Activated naive CD4-positive, alpha-beta T cell treated with anti-CD3 and anti-CD28 coated beads, Interleukin-2, amount 10 ng/mL, durations not matched to agents 7 days and 5 days (primary cell): Measurements from ENCODE around the gene PPARGC1A.
A peak's percentile ranks its signal among the peaks of the same experiment; 100 is the strongest.

ENCODE experiments used
- CTCF ChIA-PET: fragments of 350-600 bp; sonication (Branson Sonifier 250); formaldehyde crosslinking; loops from one replicate; lab custom pipeline; 2021; ENCODE audit warnings: antibody characterized with exemption; lab: Charles Lee
- DNase-seq: peaks from one replicate; pipeline ENCODE4 v3.0.0-alpha.2; 2020
- H3K27ac Mint-ChIP-seq: one replicate; pipeline ENCODE4 v1.8.0; 2021; ENCODE audit warnings: mild to moderate bottlenecking, moderate library complexity, mixed read lengths
- H3K27me3 Mint-ChIP-seq: one replicate; pipeline ENCODE4 v1.8.0; 2021; ENCODE audit warnings: mild to moderate bottlenecking, mixed read lengths
- H3K36me3 Mint-ChIP-seq: one replicate; pipeline ENCODE4 v1.8.0; 2021; ENCODE audit warnings: mixed read lengths
- H3K4me1 Mint-ChIP-seq: one replicate; pipeline ENCODE4 v1.8.0; 2021; ENCODE audit warnings: mixed read lengths
- H3K4me3 Mint-ChIP-seq: one replicate; pipeline ENCODE4 v1.8.0; 2021; ENCODE audit warnings: mild to moderate bottlenecking, moderate library complexity, mixed read lengths
- H3K9me3 Mint-ChIP-seq: one replicate; pipeline ENCODE4 v1.8.0; 2021; ENCODE audit warnings: mixed read lengths

The PPARGC1A gene

DNA sequence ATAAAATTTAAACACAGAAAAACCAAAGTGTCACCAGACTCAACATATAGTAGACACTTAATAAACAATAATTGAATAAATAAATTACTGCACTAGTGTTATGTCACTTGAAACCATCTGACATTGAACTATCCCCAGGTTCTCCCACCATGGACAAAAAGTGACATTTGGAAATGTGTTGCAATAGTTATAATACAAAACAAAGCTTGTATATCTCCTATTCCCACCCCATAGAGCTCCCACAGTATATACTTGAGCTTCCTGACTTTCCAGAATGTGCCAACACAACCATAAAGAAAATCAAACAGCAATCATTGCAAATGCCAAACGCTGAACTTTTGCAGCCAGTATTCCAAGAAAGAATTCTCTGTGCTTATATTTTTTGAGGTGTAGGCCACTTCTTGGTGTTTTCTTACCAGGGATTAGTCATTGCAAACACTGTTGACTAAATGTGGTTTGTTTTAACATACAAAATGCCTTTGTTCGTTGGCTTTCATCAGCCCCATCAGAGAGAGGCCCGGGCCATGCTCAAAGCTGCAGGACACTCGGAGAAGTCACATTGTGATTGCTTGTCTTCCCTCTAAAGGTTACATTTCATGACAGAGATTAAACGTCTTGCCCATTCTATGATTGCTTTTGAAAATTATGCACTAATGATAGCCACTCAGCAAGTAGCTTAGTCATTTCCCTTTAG, 33.8 kb downstream of the PPARGC1A start:
- H3K4me1 Mint-ChIP-seq, result no peaks in the 10 kb centered on the region
- no peaks in the 10 kb centered on the region for H3K27me3 Mint-ChIP-seq
- CTCF ChIA-PET, result no interaction called here
- H3K9me3 Mint-ChIP-seq, result no peaks in the 10 kb centered on the region
- no peak for DNase-seq
- no peaks in the 10 kb centered on the region for H3K36me3 Mint-ChIP-seq
- no peak overlapping the region for H3K27ac Mint-ChIP-seq
- H3K4me3 Mint-ChIP-seq, result no peak overlapping the region

DNA sequence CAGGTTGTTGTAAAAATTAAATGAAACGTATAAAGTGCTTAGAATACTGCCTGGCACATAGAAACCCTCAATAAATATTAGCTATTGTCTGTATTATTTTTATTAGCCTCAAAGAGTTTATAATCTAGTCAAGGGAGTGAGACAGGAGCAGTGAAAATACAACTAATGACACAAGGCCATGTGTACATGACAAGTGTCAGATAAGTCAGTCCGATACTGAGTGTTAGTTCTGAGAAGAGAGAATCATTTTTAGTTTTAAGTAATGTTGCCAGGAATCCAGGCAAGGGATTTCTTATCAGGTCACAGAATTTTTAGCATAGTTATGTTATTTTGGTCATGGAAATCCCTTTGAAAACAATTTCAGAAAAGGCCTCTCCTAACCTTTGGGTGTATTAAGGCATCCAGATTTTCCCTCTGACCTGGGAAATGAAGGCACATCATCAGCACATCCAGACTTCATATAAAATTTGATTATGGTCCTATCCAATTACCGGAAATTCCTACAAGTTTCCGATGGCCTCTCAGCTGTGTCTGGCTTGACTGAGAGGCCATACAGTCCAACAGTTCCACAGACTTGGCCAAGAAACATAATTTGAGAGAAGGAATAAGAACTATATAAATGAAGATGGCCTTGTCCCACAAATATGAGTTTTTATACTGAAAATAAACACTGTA, 35.7 kb downstream of the PPARGC1A start:
- H3K4me3 Mint-ChIP-seq, result no peak overlapping the region
- no peaks in the 10 kb centered on the region for H3K36me3 Mint-ChIP-seq
- CTCF ChIA-PET, result no interaction called here
- H3K4me1 Mint-ChIP-seq, result no peaks in the 10 kb centered on the region
- H3K9me3 Mint-ChIP-seq, result no peaks in the 10 kb centered on the region
- no peaks in the 10 kb centered on the region for H3K27me3 Mint-ChIP-seq
- DNase-seq, result no peak
- H3K27ac Mint-ChIP-seq, result no peak overlapping the region

- Mint-ChIP-seq H3K36me3 (no peaks in the 10 kb centered on the region), H3K4me3 (no peak overlapping the region), H3K27me3 (no peaks in the 10 kb centered on the region), H3K27ac (no peak overlapping the region), H3K9me3 (no peaks in the 10 kb centered on the region), H3K4me1 (no peaks in the 10 kb centered on the region)
- DNase-seq, result no peak
- CTCF ChIA-PET, result no interaction called here
These were observed 38.4 kb downstream of the PPARGC1A start for GRCh38 chr4:23851464-23851863.

- H3K27ac Mint-ChIP-seq, result no peak overlapping the region
- DNase-seq, result no peak
- H3K36me3 Mint-ChIP-seq, result no peaks in the 10 kb centered on the region
- no peaks in the 10 kb centered on the region for H3K4me1 Mint-ChIP-seq
- no peaks in the 10 kb centered on the region for H3K9me3 Mint-ChIP-seq
- no peaks in the 10 kb centered on the region for H3K27me3 Mint-ChIP-seq
- CTCF ChIA-PET, result no interaction called here
- no peak overlapping the region for H3K4me3 Mint-ChIP-seq
These were observed 42.7 kb downstream of the PPARGC1A start for GRCh38 chr4:23847158-23847557.

DNA sequence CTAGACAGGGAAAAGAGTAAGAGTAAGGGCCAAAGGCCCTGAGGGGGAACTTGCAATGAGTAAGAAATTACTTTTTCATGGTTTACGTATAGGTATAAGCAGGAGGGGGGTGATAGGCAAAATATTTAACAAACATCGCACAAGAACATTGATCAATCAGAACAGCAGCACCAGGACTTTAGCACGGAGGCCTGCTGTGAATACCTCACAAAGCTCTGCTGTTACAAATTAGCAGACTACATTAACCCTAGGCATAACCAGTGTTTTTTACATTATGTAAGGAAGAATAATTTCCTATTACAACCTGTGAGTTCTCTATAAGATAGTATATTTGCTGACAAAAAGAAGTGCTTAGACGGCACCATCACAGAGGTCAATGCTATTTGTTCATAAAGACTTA, 44.9 kb downstream of the PPARGC1A start:
- Mint-ChIP-seq H3K36me3 (no peaks in the 10 kb centered on the region), H3K27ac (no peak overlapping the region), H3K9me3 (no peaks in the 10 kb centered on the region), H3K27me3 (no peaks in the 10 kb centered on the region), H3K4me1 (no peaks in the 10 kb centered on the region), H3K4me3 (no peak overlapping the region)
- DNase-seq, result no peak
- CTCF ChIA-PET, result no interaction called here

GRCh38 chr4:23839279-23839678, 50.6 kb downstream of the PPARGC1A start:
- Mint-ChIP-seq H3K4me1 (no peaks in the 10 kb centered on the region), H3K9me3 (no peaks in the 10 kb centered on the region), H3K36me3 (no peaks in the 10 kb centered on the region), H3K27me3 (no peaks in the 10 kb centered on the region), H3K4me3 (no peak overlapping the region), H3K27ac (no peak overlapping the region)
- DNase-seq, result no peak
- CTCF ChIA-PET, result no interaction called here

- Mint-ChIP-seq H3K36me3 (no peaks in the 10 kb centered on the region), H3K9me3 (no peaks in the 10 kb centered on the region), H3K4me3 (no peak overlapping the region), H3K27ac (no peak overlapping the region), H3K27me3 (no peaks in the 10 kb centered on the region), H3K4me1 (no peaks in the 10 kb centered on the region)
- DNase-seq, result no peak
- CTCF ChIA-PET, result no interaction called here
These were observed 51.2 kb downstream of the PPARGC1A start for GRCh38 chr4:23838607-23839006.

DNA sequence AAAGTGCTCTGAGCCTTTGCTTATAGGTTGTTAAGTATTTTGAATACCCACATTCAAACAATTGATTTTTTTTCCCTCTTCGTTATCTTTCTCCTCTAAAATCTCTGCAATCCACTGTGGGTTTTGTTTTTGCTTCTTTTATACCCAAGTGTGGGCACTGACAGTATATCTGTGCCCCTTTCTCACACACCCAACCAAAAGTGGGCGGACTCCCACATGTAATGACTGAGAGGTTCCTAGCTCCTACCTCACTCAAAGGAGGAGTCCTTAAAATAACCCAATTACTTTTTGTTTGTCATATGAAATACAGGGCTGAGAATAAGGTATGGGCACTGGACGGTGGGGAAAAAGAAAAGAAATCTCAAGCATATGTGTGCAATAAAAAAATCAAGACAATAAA, 51.7 kb downstream of the PPARGC1A start:
- no peaks in the 10 kb centered on the region for H3K36me3 Mint-ChIP-seq
- H3K27ac Mint-ChIP-seq, result no peak overlapping the region
- no peaks in the 10 kb centered on the region for H3K9me3 Mint-ChIP-seq
- no peak overlapping the region for H3K4me3 Mint-ChIP-seq
- H3K4me1 Mint-ChIP-seq, result no peaks in the 10 kb centered on the region
- H3K27me3 Mint-ChIP-seq, result no peaks in the 10 kb centered on the region
- CTCF ChIA-PET, result no interaction called here
- no peak for DNase-seq

DNA sequence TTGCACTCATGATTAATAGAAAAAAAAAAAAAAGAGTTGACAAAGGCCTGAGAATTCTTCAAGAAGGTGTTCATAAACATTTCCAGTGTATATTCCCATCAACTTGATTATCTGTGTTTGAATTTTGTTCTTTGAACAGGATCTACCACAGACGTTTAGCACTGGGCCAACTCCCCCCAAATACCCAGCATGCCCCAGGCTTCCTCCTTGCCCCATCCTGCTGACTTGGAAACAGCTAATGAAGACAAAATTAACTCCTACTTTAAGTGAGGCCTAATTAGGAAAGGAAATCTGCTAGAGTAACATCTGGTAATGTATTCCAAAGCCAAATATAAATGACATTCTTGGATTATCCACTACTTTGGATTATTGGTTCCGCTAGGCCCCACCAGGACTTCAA, 52.5 kb downstream of the PPARGC1A start:
- no peaks in the 10 kb centered on the region for H3K27me3 Mint-ChIP-seq
- peaks cover 2% of the 10 kb centered on the region for H3K9me3 Mint-ChIP-seq
- no peaks in the 10 kb centered on the region for H3K4me1 Mint-ChIP-seq
- CTCF ChIA-PET, result no interaction called here
- DNase-seq, result no peak
- H3K27ac Mint-ChIP-seq, result no peak overlapping the region
- H3K36me3 Mint-ChIP-seq, result no peaks in the 10 kb centered on the region
- H3K4me3 Mint-ChIP-seq, result no peak overlapping the region

- Mint-ChIP-seq H3K27me3 (no peaks in the 10 kb centered on the region), H3K36me3 (no peaks in the 10 kb centered on the region), H3K9me3 (peaks cover 2% of the 10 kb centered on the region), H3K4me1 (no peaks in the 10 kb centered on the region), H3K27ac (no peak overlapping the region), H3K4me3 (no peak overlapping the region)
- CTCF ChIA-PET, result no interaction called here
- no peak for DNase-seq
These were observed 53.9 kb downstream of the PPARGC1A start for GRCh38 chr4:23835774-23836478.

DNA sequence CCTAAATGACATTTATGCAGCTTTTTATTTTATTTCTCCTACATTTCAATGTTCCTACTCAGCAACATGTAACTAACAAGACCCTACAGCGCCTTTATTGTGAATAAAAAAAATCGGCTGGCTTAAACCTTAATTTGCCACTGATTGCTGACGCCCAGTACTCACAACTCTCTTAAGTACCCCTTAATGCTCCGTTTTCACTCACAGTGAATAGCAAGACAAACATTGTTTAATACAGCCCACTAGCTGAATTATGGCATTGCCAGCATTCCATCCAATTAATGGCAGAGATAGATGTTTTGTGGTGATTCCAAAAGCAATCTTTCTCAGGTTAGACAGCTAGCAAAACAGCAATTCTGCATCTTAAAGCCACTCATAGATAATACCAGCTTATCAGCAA, 61.1 kb downstream of the PPARGC1A start:
- H3K27me3 Mint-ChIP-seq, result no peaks in the 10 kb centered on the region
- no peaks in the 10 kb centered on the region for H3K4me1 Mint-ChIP-seq
- H3K4me3 Mint-ChIP-seq, result no peak overlapping the region
- CTCF ChIA-PET, result no interaction called here
- no peaks in the 10 kb centered on the region for H3K36me3 Mint-ChIP-seq
- H3K9me3 Mint-ChIP-seq, result peaks cover 2% of the 10 kb centered on the region
- no peak for DNase-seq
- H3K27ac Mint-ChIP-seq, result peak overlapping the region; percentile 49

DNA sequence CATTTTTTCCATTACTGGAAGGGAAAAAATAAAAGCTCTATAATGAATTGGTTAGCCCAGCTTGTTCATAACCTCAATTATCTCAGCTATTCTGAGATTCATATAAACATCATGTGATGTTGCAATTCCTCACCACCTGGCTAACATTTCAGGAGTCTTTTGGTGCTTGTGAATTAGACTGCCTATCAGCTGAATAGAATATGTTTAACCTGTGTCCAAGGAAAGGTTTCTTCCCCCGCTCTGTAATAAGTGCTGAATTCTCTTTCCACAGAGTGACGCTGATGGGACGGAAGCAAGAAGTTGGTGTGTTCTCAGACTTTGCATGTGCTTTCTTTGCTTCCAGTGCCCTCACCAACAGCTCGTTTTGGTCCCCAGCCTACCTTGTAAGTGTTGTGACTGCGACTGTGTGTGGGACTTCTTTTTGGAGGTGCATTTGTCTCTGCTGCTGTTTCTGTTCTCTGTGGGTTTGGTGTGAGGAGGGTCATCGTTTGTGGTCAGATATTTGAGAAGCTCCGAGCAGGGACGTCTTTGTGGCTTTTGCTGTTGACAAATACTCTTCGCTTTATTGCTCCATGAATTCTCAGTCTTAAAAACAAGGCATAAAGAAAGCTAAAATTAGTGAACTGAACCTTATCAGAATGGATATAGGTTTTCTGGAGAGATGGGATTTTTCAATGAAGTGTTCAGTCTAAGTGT, 61.7 kb downstream of the PPARGC1A start:
- no peaks in the 10 kb centered on the region for H3K27me3 Mint-ChIP-seq
- H3K4me3 Mint-ChIP-seq, result no peak overlapping the region
- peaks cover 2% of the 10 kb centered on the region for H3K9me3 Mint-ChIP-seq
- H3K36me3 Mint-ChIP-seq, result no peaks in the 10 kb centered on the region
- CTCF ChIA-PET, result no interaction called here
- H3K27ac Mint-ChIP-seq, result no peak overlapping the region
- DNase-seq, result no peak
- H3K4me1 Mint-ChIP-seq, result no peaks in the 10 kb centered on the region

DNA sequence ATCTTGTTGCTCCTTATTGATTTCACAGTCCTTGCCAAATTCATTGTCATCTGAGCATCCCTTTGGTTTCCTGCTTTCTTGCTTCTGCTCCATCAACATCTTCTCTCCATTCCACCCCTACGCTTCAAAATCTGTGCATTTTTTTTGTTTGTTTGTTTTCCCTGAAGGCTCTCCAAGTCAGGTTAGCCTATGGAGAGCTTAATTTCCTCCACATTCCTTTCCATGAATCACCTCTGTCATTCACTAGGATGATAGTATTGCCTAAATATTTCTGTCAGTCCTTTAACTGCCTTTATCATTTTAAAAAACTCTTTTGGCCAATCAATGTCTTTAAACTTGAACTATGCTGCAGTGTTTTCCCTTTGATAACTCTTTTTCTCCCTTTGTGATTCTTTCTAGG, 67.7 kb downstream of the PPARGC1A start:
- Mint-ChIP-seq H3K4me3 (no peak overlapping the region), H3K27ac (no peak overlapping the region), H3K4me1 (no peaks in the 10 kb centered on the region), H3K36me3 (no peaks in the 10 kb centered on the region), H3K9me3 (no peaks in the 10 kb centered on the region), H3K27me3 (no peaks in the 10 kb centered on the region)
- DNase-seq, result no peak
- CTCF ChIA-PET, result no interaction called here

DNA sequence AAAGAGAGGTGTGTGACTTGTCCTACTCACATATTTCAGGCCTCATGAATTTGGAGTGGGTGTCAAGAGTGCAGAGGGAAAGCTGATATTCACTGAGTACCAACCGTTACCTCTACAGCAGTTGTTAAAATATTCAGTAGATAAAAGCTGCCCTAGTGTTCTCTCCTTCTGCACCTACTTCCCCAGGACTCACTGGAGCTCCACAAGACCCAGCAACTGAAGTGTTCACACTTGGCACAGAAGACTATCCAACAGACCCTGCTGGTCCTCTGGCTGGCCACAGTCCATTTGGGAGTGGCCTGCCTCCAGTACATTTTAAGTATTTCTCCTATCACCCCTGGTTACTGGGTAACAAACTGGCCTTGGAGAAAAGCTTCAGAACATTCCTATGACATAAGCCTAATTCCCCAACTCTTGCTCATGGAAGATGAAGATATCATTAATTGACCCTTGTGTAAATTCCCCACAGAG, 70.8 kb downstream of the PPARGC1A start:
- CTCF ChIA-PET, result no interaction called here
- no peaks in the 10 kb centered on the region for H3K27me3 Mint-ChIP-seq
- H3K9me3 Mint-ChIP-seq, result no peaks in the 10 kb centered on the region
- no peak overlapping the region for H3K27ac Mint-ChIP-seq
- H3K4me3 Mint-ChIP-seq, result no peak overlapping the region
- H3K36me3 Mint-ChIP-seq, result no peaks in the 10 kb centered on the region
- H3K4me1 Mint-ChIP-seq, result no peaks in the 10 kb centered on the region
- no peak for DNase-seq
